Endothelial cell (in vitro differentiated cells): Measurements from ENCODE around the gene HOXA10. TPM values are rescaled to one million over a fixed set of nuclear protein-coding genes. Genes with fewer than 3 reads are reported as not detected.

Source experiments
- DNase-seq: peaks from one replicate; pipeline ENCODE4 v3.0.0; 2021; ENCODE audit warnings: low spot score
- H3K27ac Mint-ChIP-seq: one replicate; pipeline ENCODE4 v1.8.0; 2021; ENCODE audit warnings: mixed read lengths, inconsistent platforms; ENCODE audit not compliant: unreplicated experiment
- H3K27me3 Mint-ChIP-seq: one replicate; pipeline ENCODE4 v1.8.0; 2021; ENCODE audit warnings: mild to moderate bottlenecking, moderate library complexity, mixed read lengths, inconsistent platforms; ENCODE audit not compliant: unreplicated experiment
- H3K36me3 Mint-ChIP-seq: one replicate; pipeline ENCODE4 v1.8.0; 2021; ENCODE audit warnings: mild to moderate bottlenecking, low read depth, mixed read lengths, inconsistent platforms; ENCODE audit not compliant: unreplicated experiment
- H3K4me1 Mint-ChIP-seq: one replicate; pipeline ENCODE4 v1.8.0; 2021; ENCODE audit warnings: mild to moderate bottlenecking, mixed read lengths, inconsistent platforms; ENCODE audit not compliant: unreplicated experiment
- H3K4me3 Mint-ChIP-seq: one replicate; pipeline ENCODE4 v1.8.0; 2021; ENCODE audit warnings: mild to moderate bottlenecking, mixed read lengths, inconsistent platforms; ENCODE audit not compliant: unreplicated experiment
- H3K9me3 Mint-ChIP-seq: one replicate; pipeline ENCODE4 v1.8.0; 2021; ENCODE audit warnings: mixed read lengths, inconsistent platforms; ENCODE audit not compliant: unreplicated experiment
- total RNA-seq: library from RNA; stranded (reverse); fragmentation: NEBNext Ultra II Directional; extraction: Animal tissue kit (Norgen Biotek cat#: 25700); gene quantifications from one replicate; pipeline ENCODE4 v1.2.1, GENCODE V29; 2021; ENCODE audit not compliant: unreplicated experiment
- TF ChIP-seq, protein P1 (sequence below): fragments of 200-600 bp; sonication (generic); IDR thresholded peaks from one replicate; pipeline ENCODE4 v1.5.0; 2021; ENCODE audit warnings: antibody characterized with exemption; ENCODE audit not compliant: unreplicated experiment

The HOXA10 gene
- total RNA-seq, 1 donor from 2014 or later: not detected

DNA sequence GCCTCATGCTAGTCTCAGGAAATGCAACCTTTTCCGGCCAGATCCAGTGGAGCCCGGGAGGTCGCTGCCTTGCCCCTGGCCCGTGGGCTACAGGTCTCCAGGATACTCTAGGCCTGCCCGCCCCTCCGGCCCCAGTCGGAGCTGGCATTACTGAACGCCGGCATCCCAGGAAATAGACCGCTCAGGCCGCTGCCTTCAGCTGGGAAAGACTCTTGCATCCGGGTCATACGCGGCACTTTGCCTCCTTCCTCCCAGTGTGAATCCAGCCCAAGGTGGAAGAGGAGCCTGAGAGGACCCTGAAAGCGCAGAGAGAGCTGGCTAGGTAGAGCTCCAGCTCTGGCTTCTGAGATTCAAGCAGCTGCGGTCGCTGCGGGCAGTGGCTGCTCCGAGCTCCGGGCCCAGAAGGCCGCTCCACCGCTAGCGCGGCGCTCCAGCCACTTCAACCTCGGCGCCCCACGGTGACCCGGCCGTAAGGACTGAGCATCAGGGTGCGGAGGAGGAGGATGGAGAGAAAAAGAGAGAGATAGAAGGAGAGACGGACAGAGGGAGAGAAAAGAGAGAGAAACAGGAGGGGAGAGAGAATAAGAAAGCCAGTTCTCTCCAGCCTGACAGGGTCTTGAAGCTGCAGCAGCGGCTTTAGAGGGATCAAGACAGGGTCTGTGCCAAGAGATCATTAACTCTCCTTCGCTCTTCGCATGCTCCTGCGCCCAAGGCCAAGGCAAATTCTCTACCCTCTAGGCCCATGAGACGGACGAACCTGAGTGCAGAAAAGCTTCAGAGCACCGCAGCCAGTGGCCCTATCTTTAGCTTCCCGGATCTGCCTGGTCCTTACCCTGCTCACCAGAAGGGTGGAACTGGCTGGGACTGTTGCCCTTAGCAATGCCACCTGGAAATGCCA, 1.8 kb upstream of the HOXA10 start:
- Mint-ChIP-seq H3K27ac (no peak overlapping the region), H3K27me3 (peaks cover 46% of the 10 kb centered on the region), H3K36me3 (no peaks in the 10 kb centered on the region), H3K4me1 (peaks cover 32% of the 10 kb centered on the region), H3K4me3 (no peak overlapping the region), H3K9me3 (no peaks in the 10 kb centered on the region)
- TF ChIP-seq, protein P1, sequence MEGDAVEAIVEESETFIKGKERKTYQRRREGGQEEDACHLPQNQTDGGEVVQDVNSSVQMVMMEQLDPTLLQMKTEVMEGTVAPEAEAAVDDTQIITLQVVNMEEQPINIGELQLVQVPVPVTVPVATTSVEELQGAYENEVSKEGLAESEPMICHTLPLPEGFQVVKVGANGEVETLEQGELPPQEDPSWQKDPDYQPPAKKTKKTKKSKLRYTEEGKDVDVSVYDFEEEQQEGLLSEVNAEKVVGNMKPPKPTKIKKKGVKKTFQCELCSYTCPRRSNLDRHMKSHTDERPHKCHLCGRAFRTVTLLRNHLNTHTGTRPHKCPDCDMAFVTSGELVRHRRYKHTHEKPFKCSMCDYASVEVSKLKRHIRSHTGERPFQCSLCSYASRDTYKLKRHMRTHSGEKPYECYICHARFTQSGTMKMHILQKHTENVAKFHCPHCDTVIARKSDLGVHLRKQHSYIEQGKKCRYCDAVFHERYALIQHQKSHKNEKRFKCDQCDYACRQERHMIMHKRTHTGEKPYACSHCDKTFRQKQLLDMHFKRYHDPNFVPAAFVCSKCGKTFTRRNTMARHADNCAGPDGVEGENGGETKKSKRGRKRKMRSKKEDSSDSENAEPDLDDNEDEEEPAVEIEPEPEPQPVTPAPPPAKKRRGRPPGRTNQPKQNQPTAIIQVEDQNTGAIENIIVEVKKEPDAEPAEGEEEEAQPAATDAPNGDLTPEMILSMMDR: no peak
- DNase-seq: no peak

DNA sequence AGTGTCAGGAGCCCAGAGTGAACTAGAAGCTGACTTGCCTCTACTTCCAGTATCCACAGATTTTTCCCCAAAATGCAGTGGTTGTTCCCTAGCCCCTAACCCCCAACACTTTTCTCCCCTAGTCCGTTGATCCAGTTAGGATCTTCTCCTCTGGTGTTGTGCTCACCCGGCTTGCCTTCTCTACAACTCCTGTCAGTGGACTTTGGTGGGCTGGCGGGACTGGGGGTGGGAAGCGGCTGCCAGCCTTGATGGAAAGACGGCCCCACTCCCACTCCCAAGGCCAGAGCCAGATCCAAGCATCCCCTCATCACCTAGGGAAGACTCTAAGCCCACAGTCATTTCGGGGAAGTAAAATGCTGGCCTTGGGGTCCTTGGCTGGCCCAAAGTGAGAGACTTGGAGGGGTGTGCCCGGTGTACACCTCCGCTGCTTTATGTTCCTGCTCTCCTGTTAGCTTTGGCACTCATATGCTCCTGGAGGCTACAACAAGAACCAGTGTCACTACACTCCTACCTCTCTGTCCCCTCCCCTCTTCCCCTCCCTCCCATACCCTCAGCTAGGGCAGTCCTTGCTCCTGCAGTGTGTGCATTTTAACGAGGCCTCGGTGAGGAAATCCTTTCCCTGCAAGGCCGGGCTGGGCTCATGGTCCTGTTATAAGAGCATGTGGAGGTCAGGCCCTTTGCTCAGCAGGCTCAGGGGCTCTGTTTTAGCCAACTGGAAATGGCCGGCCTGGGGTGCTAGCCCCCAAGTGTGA, 930 bp upstream of the HOXA10 start:
- H3K27ac Mint-ChIP-seq: no peak overlapping the region

DNA sequence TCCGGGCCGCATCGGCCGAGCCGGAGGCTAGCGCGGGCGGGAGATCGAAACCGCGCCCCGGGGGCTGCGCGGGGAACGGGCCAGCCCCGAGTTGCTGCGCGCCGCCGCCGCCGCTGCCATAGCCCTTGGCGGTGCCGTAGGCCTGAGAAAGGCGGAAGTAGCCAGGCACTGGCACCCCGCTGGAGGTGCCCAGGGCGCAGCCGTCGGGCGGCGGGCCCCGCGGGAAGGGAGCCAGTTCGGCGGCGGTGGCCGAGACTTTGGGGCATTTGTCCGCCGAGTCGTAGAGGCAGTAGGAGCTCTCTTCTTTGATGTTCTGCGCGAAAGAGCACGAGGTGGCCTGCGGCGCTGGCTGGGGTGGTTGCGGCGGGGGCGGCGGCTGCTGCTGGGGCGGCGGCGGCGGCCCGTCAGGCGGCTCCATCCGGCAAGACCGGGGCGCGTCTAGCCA, 587 bp downstream of the HOXA10 start:
- no peak for DNase-seq
- H3K27ac Mint-ChIP-seq: no peak overlapping the region
- TF ChIP-seq, protein P1: no peak

More for the DNA sequence above, 930 bp upstream of the HOXA10 start:
- H3K27me3 Mint-ChIP-seq: peaks cover 43% of the 10 kb centered on the region
- DNase-seq: no peak
- H3K4me1 Mint-ChIP-seq: peaks cover 37% of the 10 kb centered on the region
- H3K4me3 Mint-ChIP-seq: no peak overlapping the region
- H3K36me3 Mint-ChIP-seq: no peaks in the 10 kb centered on the region
- no peaks in the 10 kb centered on the region for H3K9me3 Mint-ChIP-seq
- TF ChIP-seq, protein P1: no peak

DNA sequence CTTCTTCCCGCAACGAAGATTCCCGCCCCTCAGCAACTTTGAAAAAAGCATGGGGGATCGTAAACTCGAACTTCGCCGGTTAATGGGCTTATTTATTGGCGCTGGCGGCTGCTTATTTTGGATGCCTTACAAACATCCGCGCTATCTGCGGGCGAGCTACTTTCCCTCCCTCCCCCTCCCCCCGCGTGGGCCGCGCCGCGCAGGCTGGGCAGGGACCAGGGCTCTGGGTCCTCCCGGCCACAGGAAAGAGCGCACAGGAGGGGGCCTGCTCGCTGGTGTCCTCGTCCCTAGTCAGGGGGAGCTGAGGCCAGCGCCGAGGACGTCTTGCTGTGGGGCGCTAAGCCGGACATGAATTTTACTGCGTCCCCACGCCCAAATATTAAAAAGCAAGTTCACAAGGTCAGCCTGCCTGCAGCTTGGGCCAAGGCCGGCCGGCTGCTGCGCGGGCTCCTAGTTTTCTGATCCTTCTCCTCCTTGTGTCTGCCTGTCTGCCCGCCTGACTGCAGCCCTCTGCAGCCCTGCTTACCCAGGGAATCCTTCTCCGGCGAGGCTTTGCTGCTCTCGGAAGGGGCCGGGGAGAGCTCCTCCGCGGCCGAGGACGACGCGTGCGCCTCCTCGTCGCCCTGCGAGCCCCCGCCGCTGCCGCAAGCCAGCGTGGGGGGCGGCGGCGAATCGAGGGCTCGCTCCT, 1.2 kb downstream of the HOXA10 start:
- no peak overlapping the region for H3K27ac Mint-ChIP-seq
- H3K4me1 Mint-ChIP-seq: peaks cover 37% of the 10 kb centered on the region
- no peaks in the 10 kb centered on the region for H3K36me3 Mint-ChIP-seq
- no peak overlapping the region for H3K4me3 Mint-ChIP-seq
- DNase-seq: no peak
- TF ChIP-seq, protein P1: no peak
- no peaks in the 10 kb centered on the region for H3K9me3 Mint-ChIP-seq
- H3K27me3 Mint-ChIP-seq: peaks cover 38% of the 10 kb centered on the region

More for the DNA sequence above, 587 bp downstream of the HOXA10 start:
- no peak overlapping the region for H3K4me3 Mint-ChIP-seq
- peaks cover 41% of the 10 kb centered on the region for H3K27me3 Mint-ChIP-seq
- no peaks in the 10 kb centered on the region for H3K36me3 Mint-ChIP-seq
- no peaks in the 10 kb centered on the region for H3K9me3 Mint-ChIP-seq
- peaks cover 32% of the 10 kb centered on the region for H3K4me1 Mint-ChIP-seq
